Body of pancreas (tissue), 4 donors: ENCODE results near the gene PTPRF. TPM values are rescaled to one million over a fixed set of nuclear protein-coding genes. Genes with fewer than 3 reads are reported as not detected.
"Not testable (repeated sequence)": the region's sequence is repeated elsewhere in the genome, so short reads cannot be mapped to it uniquely, and the experiment has no call there.

ENCODE experiments used
- ATAC-seq: fragments of 150-250 bp; one replicate; pipeline ENCODE4 v1.9.1; 2016
- DNase-seq, 4 donors: peaks; one replicate each; pipeline ENCODE4 v3.0.0-alpha.2; 2019
- H3K27ac ChIP-seq, 4 donors: fragments of 200-600 bp; sonication (generic); 1 replicate in 3 of 4; 2 replicates in 1 of 4; pipeline versions ENCODE4 v1.5.1 to v1.6.1; 2016 to 2019; ENCODE audit warnings: mild to moderate bottlenecking in 1 of 4, mixed read lengths in 1 of 4, moderate library complexity in 1 of 4
- H3K27me3 ChIP-seq, 2 donors: fragments of 200-600 bp; sonication (generic); one replicate each; pipeline ENCODE4 v1.6.0; 2016; ENCODE audit warnings: mild to moderate bottlenecking in 1 of 2
- H3K36me3 ChIP-seq, 2 donors: fragments of 200-600 bp; sonication (generic); replicated peaks in 1 of 2; 2 replicates each; pipeline ENCODE4 v1.5.1; 2016; ENCODE audit warnings: low read depth in 2 of 2; ENCODE audit not compliant: insufficient read depth in 1 of 2
- H3K4me1 ChIP-seq: fragments of 200-600 bp; sonication (generic); one replicate; pipeline ENCODE4 v1.6.0; 2016
- H3K4me3 ChIP-seq, 2 donors: fragments of 200-600 bp; sonication (generic); 1 replicate in 1 of 2; 2 replicates in 1 of 2; pipeline ENCODE4 v1.5.1; 2016 to 2019
- H3K9me3 ChIP-seq, 3 donors: fragments of 200-600 bp; sonication (generic); 1 replicate in 2 of 3; 2 replicates in 1 of 3; pipeline ENCODE4 v1.5.1; 2016
- POLR2A ChIP-seq, 3 donors: fragments of 450-650 bp; IDR thresholded peaks; one replicate each; pipeline ENCODE4 v1.6.1; 2016; ENCODE audit warnings: antibody characterized with exemption in 3 of 3, mild to moderate bottlenecking in 2 of 3
- WGBS, 2 donors: methylation state at CpG; one replicate each; pipeline ENCODE4 v1.1.5; 2017; 5-methylcytosine and 5-hydroxymethylcytosine counted together
- intact Hi-C: fragments of 100-400 bp; cut with DNase I; formaldehyde crosslinking; loops from one replicate; pipeline ENCODE4 v1.15.1; 2023
- total RNA-seq, 2 donors: library from RNA; depleted of rRNA; stranded (reverse); fragments of >200 nt; gene quantifications; one replicate each; pipeline ENCODE4 v1.1.0, GENCODE V29; 2016
- TF ChIP-seq, protein P1 (sequence below), 7 experiments: fragments of 450-650 bp in 4 of 7; fragments of 200-600 bp in 3 of 7; sonication (generic) in 3 of 7; IDR thresholded peaks; one replicate each; pipeline ENCODE4 v1.5.1; 2016 to 2019; ENCODE audit warnings: antibody characterized with exemption in 7 of 7

PTPRF gene
- total RNA-seq, 2 donors from 2014 or later = 81.7 to 89.0 TPM

DNA sequence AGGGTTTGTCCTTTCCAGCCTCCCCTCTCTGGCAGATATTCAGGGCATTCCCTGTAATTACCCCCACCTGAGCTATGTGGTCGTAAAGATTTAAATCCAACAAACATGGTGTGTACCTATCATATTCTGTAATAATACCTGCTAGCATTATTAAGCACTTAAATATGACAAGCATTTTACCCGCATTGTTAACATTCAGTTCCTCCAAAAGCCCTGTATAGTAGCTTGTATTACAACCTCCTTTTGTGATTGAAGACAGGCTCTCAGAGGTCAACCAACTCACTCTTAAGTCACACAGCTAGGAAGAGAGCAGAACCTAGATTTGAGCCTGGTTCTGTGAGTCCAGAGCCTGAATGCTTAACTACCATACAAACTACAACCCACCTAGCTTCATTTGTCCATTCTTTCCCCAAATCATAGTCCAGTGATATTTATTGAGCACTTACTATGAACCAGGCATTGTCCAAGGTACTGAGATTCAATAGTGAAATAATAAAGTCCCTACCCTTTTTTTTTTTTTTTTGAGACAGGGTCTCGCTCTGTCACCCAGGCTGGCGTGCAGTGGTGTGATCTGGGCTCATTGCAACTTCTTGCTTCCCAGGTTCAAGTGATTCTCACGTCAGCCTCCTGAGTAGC, 105.4 kb downstream of the PTPRF start:
- DNase-seq (no peak), ATAC-seq (no peak)
- intact Hi-C loops = no loop called here
- TF ChIP-seq POLR2A (IDR thresholded peaks at IDR 0.05) = no peak
- TF ChIP-seq, protein P1, sequence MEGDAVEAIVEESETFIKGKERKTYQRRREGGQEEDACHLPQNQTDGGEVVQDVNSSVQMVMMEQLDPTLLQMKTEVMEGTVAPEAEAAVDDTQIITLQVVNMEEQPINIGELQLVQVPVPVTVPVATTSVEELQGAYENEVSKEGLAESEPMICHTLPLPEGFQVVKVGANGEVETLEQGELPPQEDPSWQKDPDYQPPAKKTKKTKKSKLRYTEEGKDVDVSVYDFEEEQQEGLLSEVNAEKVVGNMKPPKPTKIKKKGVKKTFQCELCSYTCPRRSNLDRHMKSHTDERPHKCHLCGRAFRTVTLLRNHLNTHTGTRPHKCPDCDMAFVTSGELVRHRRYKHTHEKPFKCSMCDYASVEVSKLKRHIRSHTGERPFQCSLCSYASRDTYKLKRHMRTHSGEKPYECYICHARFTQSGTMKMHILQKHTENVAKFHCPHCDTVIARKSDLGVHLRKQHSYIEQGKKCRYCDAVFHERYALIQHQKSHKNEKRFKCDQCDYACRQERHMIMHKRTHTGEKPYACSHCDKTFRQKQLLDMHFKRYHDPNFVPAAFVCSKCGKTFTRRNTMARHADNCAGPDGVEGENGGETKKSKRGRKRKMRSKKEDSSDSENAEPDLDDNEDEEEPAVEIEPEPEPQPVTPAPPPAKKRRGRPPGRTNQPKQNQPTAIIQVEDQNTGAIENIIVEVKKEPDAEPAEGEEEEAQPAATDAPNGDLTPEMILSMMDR (IDR thresholded peaks at IDR 0.05) = no peak
- Histone ChIP-seq H3K9me3 (no peaks in the 10 kb centered on the region), H3K27ac (no peak overlapping the region), H3K27me3 (no peaks in the 10 kb centered on the region), H3K4me1 (no peaks in the 10 kb centered on the region), H3K36me3 (no peaks in the 10 kb centered on the region), H3K4me3 (no peak overlapping the region)
- WGBS, 2 donors = 68 to 79% methylated on average over 5 of the region's 5 CpGs

DNA sequence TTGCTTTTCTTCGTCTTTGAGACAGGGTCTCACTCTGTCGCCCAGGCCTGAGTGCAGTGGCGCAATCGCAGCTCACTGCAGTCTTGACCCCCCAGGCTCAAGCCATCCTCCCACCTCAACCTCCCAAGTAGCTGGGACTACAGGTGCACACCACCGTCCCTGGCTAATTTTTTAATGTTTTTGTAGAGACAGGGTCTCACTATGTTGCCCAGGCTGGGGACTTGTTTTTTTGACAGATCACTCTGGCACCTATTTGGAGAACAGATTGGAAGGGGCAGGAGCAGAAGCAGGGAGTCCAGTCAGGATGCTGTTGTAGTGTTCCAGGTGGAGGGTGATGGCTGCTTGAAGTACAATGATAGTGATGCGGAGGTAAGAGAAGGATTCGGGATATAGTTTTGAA, 106.6 kb downstream of the PTPRF start:
- ATAC-seq (no peak), DNase-seq (no peak)
- Histone ChIP-seq H3K4me1 (no peaks in the 10 kb centered on the region), H3K4me3 (no peak overlapping the region), H3K27me3 (no peaks in the 10 kb centered on the region), H3K9me3 (no peaks in the 10 kb centered on the region), H3K36me3 (no peaks in the 10 kb centered on the region), H3K27ac (no peak overlapping the region)
- TF ChIP-seq POLR2A (IDR thresholded peaks at IDR 0.05) = no peak
- TF ChIP-seq, protein P1 (IDR thresholded peaks at IDR 0.05) = no peak
- WGBS, 2 donors = 82 to 83% methylated on average over 7 of the region's 7 CpGs
- intact Hi-C loops = no loop called here

DNA sequence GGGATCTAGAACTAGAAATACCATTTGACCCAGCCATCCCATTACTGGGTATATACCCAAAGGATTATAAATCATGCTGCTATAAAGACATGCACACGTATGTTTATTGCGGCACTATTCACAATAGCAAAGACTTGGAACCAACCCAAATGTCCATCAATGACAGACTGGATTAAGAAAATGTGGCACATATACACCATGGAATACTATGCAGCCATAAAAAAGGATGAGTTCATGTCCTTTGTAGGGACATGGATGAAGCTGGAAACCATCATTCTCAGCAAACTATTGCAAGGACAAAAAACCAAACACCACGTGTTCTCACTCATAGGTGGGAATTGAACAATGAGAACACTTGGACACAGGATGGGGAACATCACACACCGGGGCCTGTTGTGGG, 107.7 kb downstream of the PTPRF start:
- WGBS, 2 donors = 89 to 100% methylated on average over 1 to 2 of the region's 4 CpGs
- DNase-seq, H3K4me3 ChIP-seq, H3K27me3 ChIP-seq, H3K9me3 ChIP-seq, ATAC-seq, H3K27ac ChIP-seq, H3K36me3 ChIP-seq, intact Hi-C loops, H3K4me1 ChIP-seq: not testable (repeated sequence)

DNA sequence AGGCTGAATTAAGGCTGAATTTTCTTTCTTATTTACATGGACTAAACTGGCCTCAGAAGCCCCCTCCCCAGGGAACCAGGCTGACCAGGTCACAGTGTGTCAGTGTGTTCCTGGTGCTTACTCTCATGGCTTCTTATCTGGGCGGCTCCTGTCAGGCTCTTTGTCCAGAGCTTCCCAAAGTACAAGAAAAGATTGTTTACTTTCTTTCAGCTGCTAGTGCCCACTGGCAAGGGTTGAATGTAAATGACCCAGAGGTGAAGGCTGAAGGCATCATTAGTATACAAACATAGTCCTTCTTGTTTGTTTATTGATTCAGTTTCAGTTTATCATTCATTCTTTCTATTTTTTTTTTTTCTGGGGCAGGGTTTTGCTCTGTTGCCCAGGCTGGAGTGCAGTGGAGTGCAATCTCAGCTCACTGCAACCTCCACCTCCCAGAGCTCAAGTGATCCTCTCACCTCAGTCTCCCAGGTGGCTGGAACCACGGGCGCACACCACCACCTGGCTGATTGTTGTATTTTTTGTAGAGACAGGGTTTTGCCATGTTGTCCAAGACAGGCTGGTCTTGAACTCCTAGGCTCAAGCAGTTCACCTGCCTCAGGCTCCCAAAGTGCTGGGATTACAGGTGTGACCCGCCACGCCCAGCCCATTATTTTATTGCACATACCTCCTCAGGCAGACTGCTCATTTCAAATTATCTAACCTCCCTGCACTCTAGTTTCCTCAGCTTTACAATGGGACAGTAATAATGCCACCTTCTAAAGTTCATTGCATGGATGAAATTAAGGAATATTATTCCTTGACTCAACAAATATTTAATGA, 109.5 kb downstream of the PTPRF start:
- no peaks in the 10 kb centered on the region for H3K9me3 ChIP-seq
- H3K4me1 ChIP-seq = no peaks in the 10 kb centered on the region
- intact Hi-C loops = no loop called here
- H3K4me3 ChIP-seq = no peak overlapping the region
- no peaks in the 10 kb centered on the region for H3K36me3 ChIP-seq
- DNase-seq (no peak), ATAC-seq (no peak)
- H3K27ac ChIP-seq = no peak overlapping the region
- no peaks in the 10 kb centered on the region for H3K27me3 ChIP-seq
- no peak for TF ChIP-seq POLR2A (IDR thresholded peaks at IDR 0.05)
- TF ChIP-seq, protein P1 (IDR thresholded peaks at IDR 0.05) = peak in 2 of 7 experiments; percentile 4 to 9
- 52 to 59% methylated on average over 5 of the region's 5 CpGs for WGBS, 2 donors

DNA sequence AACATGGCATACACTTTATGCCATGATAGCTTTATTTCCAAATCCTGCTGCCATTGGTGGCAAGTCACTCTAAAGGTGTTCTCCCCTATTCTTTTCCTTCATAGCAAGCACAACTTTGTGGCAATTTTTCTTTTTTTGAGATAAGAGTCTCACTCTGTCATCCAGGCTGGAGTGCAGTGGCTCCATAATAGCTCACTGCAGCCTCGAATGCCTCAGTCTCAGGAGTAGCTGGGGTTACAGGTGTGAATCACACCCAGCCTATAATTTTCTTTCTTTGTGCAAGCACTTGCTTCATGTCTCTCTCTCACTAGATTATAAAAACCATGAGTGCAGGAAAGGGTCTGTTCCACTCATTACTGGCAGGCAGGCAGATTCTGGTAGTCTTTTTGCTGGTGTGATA, 113.9 kb downstream of the PTPRF start:
- Histone ChIP-seq H3K4me1 (no peaks in the 10 kb centered on the region), H3K27ac (no peak overlapping the region), H3K9me3 (no peaks in the 10 kb centered on the region), H3K27me3 (no peaks in the 10 kb centered on the region), H3K36me3 (no peaks in the 10 kb centered on the region), H3K4me3 (no peak overlapping the region)
- no peak for ATAC-seq
- intact Hi-C loops = no loop called here
- no peak for TF ChIP-seq POLR2A (IDR thresholded peaks at IDR 0.05)
- TF ChIP-seq, protein P1 (IDR thresholded peaks at IDR 0.05) = no peak
- no peak for DNase-seq
- 20 to 37% methylated on average over 1 of the region's 1 CpG for WGBS, 2 donors
